Activated naive CD8-positive, alpha-beta T cell (primary cell): ENCODE data around the gene HOXD10.

Source experiments
- H3K27ac Mint-ChIP-seq: one replicate; pipeline ENCODE4 v1.8.0; 2021; ENCODE audit warnings: mixed read lengths
- H3K27me3 Mint-ChIP-seq: one replicate; pipeline ENCODE4 v1.8.0; 2021; ENCODE audit warnings: mixed read lengths
- H3K36me3 Mint-ChIP-seq: one replicate; pipeline ENCODE4 v1.8.0; 2021; ENCODE audit warnings: mixed read lengths
- H3K4me1 Mint-ChIP-seq: one replicate; pipeline ENCODE4 v1.8.0; 2021; ENCODE audit warnings: low read depth, mixed read lengths
- H3K4me3 Mint-ChIP-seq: one replicate; pipeline ENCODE4 v1.8.0; 2021; ENCODE audit warnings: mild to moderate bottlenecking, mixed read lengths
- H3K9me3 Mint-ChIP-seq: one replicate; pipeline ENCODE4 v1.8.0; 2021; ENCODE audit warnings: low read depth, mixed read lengths

HOXD10 gene

DNA sequence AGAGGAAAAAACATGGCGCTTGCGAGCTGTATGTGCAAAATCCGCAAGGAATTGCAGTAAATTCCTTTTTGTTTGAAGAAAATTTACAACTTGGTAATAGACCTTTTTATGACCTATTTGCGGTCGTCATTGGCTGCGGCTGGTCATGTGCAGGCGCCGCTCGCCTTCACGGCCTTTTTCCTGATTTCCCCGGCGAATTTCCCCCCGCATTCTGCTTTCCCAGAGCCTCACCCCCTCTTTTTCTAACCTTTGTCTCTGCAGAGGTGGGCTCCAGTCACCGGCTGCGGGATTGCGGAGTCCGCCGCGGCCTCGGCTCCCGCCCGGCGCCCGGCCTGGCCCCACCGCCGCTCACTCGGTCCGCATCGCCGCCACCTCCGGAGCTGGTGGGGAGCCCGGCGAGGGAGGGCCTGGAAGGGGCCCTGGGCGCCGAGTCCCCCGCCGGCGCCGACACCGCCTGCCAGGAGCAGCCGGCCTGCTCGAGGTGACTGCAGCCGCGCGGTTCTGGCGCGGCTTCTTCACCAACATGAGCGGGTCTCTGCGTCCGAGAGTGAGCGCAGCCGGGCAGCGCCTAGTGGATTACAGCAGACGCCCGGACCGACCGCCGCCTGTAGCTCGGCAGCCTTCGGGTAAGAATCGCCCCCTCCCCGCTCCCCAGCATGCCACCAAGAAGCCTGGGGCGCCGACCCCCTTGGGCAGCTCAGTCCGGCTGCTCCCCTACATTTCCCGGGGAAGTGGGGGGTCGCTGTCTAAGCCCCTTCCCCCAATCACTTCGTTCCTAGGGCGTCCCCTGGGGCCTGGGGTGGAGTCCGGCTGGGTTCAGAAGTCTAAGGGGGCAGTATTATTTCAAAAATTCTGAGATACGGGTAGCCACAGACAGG is 20.0 kb downstream of the HOXD10 start:
- Mint-ChIP-seq H3K4me3 (peak overlapping the region; percentile 64), H3K9me3 (no peaks in the 10 kb centered on the region), H3K36me3 (peaks cover 5% of the 10 kb centered on the region), H3K27ac (no peak overlapping the region), H3K27me3 (peaks cover 73% of the 10 kb centered on the region), H3K4me1 (peaks cover 40% of the 10 kb centered on the region)

DNA sequence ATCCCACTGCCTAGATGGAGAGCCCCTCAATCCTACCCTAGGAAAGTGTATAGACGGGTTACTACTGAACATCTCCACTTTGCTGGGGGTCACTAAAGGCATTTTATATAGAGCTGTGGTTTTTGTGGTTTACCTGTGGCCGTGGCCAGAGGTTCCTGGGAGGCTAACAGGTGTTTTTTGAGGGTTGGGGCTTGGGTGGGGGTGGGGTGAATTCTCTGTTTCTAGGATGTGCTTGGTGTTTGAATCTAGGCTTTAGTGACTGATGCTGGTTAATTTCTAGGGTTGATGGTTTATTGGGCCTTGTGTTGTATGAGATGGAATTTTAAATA is 20.6 kb downstream of the HOXD10 start:
- Mint-ChIP-seq H3K27me3 (peaks cover 71% of the 10 kb centered on the region), H3K27ac (no peak overlapping the region), H3K4me1 (peaks cover 37% of the 10 kb centered on the region), H3K4me3 (no peak overlapping the region), H3K36me3 (peaks cover 5% of the 10 kb centered on the region), H3K9me3 (no peaks in the 10 kb centered on the region)

DNA sequence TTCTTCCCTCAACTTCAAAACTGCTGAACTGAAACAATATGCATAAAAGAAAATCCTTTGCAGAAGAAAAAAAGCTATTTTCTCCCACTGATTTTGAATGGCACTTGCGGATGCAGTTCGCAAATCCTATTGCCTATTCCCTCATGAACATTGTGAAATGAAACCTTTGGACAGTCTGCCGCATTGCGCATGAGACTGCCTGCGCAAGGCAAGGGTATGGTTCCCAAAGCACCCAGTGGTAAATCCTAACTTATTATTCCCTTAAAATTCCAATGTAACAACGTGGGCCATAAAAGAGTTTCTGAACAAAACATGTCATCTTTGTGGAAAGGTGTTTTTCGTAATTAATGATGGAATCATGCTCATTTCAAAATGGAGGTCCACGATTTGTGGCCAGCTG is 21.3 kb downstream of the HOXD10 start:
- Mint-ChIP-seq H3K9me3 (no peaks in the 10 kb centered on the region), H3K27me3 (peaks cover 65% of the 10 kb centered on the region), H3K4me3 (no peak overlapping the region), H3K36me3 (peaks cover 5% of the 10 kb centered on the region), H3K27ac (no peak overlapping the region), H3K4me1 (peaks cover 32% of the 10 kb centered on the region)

DNA sequence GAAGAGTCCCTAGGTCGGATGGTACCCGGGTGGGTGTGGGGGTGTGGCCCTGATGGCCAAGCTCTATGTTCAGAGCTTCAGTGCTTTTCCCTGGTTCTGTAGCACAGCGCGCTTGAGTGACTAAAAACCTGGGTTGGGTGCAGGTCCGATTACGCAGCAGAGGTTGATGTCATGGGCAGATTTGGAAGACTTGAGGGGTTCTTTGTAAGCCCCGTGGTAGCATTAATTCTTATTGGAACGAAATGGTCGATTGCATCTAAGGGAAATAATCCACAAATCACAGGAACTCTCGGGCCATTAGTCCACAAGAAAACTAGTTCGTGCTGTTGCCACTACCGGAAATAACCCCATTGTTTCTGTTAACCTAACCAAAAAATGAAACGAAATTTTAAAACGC is 21.9 kb downstream of the HOXD10 start:
- peaks cover 63% of the 10 kb centered on the region for H3K27me3 Mint-ChIP-seq
- H3K4me3 Mint-ChIP-seq: peak overlapping the region; percentile 63
- H3K9me3 Mint-ChIP-seq: no peaks in the 10 kb centered on the region
- H3K36me3 Mint-ChIP-seq: peaks cover 5% of the 10 kb centered on the region
- H3K27ac Mint-ChIP-seq: no peak overlapping the region
- peaks cover 31% of the 10 kb centered on the region for H3K4me1 Mint-ChIP-seq

DNA sequence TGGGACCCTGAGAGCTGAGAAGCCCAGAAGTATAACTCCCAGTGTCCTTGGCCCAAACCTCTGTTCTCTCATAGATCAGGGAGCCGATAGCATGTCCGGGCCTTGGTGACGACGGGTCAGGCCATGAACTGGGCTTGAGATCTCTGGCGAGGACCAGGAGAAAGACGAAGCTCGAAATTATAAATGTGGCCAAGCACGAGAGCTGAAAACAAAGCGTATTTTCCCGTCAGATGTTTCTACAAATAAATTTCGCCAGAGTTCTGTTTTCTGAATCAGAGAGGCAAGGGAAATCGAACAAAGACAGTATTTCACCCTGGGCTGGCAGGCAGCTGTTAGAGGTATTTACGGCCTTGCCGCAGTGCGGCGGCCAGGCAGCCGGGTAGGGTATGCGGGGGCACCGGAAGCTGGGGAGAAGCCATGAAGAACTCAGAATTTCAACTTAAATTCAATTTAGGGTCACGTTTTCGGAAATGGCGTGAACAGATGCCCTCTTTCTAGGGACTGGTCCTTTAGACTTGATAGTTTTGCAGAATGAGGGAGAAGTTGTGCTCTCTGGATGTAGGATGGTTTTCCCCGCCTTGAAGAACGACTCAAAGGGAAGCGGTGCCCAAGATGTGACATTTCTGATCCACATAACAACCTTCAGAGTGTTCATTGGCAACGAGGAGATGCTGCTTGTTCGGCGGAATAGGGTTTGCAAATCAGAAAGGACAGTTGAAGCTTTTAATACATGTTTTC is 22.5 kb downstream of the HOXD10 start:
- Mint-ChIP-seq H3K4me1 (peaks cover 31% of the 10 kb centered on the region), H3K27ac (no peak overlapping the region), H3K9me3 (no peaks in the 10 kb centered on the region), H3K36me3 (peaks cover 5% of the 10 kb centered on the region), H3K4me3 (peak overlapping the region; percentile 63), H3K27me3 (peaks cover 62% of the 10 kb centered on the region)

DNA sequence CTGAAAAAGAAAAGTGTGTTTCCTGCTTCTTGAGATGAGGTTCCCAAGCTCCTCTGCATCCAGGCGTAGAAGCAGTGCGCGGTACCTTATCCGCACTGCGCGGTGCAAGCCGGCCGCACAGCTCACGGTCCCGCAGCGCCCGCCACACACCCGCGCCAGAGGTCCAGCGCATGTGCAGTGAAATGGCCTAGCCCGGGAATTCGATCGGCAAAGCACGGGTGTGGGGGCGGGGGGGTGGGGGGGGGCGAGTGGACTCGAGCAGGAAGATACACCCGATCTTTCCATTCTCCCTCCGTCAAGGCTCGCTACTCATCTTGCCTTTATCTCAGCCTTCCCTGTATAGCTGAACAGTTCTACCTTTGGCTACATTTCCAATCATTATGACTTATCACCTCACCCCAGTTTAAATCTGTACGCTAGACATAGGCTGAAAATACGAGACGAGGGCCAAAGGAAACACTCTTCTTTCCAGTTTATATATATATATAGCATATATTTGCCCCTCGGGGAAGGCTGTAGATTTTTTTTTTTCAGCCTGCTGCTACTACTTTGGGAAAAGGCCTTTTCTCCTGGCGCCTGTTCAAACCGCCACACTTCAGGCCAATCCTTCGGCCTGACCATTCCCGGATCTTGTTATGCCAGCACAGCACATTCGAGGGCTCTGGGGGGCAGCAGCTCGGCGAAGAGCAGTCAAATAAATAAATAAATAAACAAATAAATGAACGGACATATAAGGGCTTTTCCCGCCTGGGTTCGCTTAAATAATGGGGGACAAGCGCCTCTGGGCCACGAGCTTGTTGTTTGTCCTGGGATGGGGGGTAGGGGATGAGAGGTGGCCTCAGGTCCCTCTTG is 23.3 kb downstream of the HOXD10 start:
- H3K4me1 Mint-ChIP-seq: peaks cover 31% of the 10 kb centered on the region
- H3K36me3 Mint-ChIP-seq: peaks cover 5% of the 10 kb centered on the region
- peaks cover 55% of the 10 kb centered on the region for H3K27me3 Mint-ChIP-seq
- no peaks in the 10 kb centered on the region for H3K9me3 Mint-ChIP-seq
- H3K4me3 Mint-ChIP-seq: peak overlapping the region; percentile 35
- no peak overlapping the region for H3K27ac Mint-ChIP-seq

DNA sequence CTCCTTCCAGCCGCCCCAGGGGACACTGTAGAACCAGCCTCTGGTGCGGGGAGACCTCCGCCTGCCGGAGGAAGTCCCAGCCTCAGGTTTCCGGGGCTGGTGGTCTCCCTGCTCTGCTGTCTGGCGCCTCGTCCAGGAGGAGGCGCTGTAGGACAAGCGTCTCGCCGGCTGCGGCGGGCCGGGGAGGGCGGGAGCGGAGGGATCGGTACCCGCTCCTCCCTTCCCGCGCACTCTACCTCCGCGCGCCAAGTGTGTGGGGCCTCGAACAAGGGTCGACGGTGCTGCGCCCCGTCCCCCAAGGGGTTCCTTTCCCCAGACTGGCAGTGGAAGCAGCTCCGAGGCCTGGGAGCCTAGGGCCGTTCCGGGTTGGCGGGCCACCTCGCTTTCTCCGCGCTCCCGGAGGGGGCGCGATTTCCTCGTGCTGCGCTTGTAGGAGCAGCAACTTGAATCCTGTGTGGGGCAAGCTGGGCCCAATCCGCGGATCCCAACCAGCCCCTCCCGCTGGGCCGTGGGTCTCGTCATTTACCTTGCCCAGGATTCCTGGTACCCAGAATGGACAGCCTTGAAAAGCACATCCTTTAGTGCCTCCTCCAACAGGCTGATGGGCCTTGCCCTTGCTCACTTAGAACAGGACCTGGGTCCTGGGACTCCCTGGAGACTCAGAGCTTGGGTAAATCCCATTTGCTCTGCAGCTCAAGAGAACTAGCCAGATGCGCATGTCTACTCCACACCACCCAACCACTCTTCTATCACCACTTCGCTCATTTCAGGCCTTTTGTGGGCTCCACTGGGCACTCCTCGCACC is 24.1 kb downstream of the HOXD10 start:
- Mint-ChIP-seq H3K27me3 (peaks cover 52% of the 10 kb centered on the region), H3K4me1 (peaks cover 27% of the 10 kb centered on the region), H3K9me3 (no peaks in the 10 kb centered on the region), H3K27ac (no peak overlapping the region), H3K4me3 (peak overlapping the region; percentile 35), H3K36me3 (peaks cover 4% of the 10 kb centered on the region)

DNA sequence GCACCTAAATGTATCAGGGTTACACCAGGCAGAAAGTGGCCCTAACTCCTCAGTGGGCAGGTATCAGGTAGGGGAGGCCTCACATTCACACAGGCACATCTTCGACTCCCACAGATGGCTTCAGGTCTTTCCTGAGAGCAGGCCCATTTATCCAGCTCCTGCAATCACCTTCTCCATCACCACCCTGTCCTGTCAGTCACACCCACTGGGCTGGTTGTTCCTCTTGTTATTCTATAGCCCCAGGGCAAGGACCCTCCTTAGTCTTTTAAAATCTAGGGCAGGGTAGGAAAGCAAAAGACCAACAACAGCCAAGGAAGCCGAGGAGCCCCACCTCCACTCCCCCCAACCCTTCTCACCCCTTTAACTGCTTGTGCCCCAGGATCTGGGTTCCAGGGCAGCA is 25.7 kb downstream of the HOXD10 start:
- Mint-ChIP-seq H3K27me3 (peaks cover 61% of the 10 kb centered on the region), H3K27ac (no peak overlapping the region), H3K4me3 (no peak overlapping the region), H3K36me3 (peaks cover 3% of the 10 kb centered on the region), H3K9me3 (no peaks in the 10 kb centered on the region), H3K4me1 (peaks cover 20% of the 10 kb centered on the region)

DNA sequence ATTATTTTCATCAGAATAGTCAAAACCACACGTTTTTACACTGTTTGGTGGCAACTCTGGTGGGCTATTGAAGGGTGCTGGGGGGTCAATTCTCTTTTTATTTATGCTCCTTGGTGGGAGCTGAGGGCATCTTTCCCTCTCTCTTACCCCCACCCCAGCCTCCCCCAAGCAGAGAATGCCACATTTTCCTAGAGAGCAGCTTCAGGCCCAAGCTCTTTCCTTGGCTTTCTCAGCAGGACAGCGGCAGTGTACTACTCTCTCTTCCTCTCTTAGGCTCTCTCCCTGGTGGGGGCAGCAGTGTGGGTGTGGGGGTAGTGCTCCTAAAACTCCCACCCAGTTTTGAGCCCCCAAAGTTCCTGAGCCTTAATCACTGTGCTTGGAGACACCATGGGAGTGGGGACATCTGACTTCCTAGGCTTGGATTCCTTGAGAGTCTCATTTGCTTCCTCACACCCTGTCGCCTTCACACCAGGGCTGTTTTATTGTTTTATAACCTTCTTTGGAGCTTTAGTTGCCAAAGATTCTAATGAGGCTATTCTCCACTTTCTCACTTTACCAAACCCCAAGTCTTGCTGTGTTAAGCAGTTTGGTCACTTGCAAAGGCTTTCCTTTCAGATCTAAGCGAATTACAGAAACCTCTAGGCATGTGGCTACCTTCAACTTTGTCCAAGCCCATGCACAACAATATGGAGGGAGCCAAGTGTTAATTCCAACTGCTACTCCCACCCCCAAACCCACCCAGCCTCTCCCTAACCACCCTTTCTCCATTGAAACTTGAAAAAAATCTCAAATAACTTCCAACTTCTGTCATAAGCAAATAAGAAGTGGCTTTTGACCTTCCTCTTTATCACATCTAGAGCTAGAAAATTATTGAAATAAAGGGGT is 28.7 kb downstream of the HOXD10 start:
- peaks cover 14% of the 10 kb centered on the region for H3K4me1 Mint-ChIP-seq

DNA sequence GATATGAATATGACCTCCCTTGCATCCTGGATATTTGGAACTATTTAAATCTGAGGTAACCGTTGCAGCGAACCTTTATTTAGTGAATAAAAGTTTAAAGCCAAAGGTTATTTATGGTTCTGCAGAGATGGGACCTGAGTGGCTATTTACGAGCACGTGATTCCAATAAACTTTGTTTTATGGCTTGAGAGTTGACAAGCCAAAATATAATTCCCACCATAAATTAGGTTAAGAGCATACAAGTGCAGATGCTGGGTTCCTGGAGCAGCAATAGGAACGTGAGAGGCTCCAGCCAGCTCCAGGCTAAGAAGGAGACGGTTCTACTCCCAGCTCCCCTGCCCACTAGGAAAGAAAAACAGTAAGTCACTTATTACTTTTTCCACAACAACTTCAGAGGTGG is 29.5 kb downstream of the HOXD10 start:
- Mint-ChIP-seq H3K27me3 (peaks cover 61% of the 10 kb centered on the region), H3K4me1 (peaks cover 14% of the 10 kb centered on the region), H3K9me3 (no peaks in the 10 kb centered on the region), H3K4me3 (no peak overlapping the region), H3K27ac (no peak overlapping the region), H3K36me3 (no peaks in the 10 kb centered on the region)

More for the DNA sequence above, 28.7 kb downstream of the HOXD10 start:
- no peak overlapping the region for H3K27ac Mint-ChIP-seq
- H3K9me3 Mint-ChIP-seq: no peaks in the 10 kb centered on the region
- H3K4me3 Mint-ChIP-seq: no peak overlapping the region
- peaks cover 58% of the 10 kb centered on the region for H3K27me3 Mint-ChIP-seq
- no peaks in the 10 kb centered on the region for H3K36me3 Mint-ChIP-seq

DNA sequence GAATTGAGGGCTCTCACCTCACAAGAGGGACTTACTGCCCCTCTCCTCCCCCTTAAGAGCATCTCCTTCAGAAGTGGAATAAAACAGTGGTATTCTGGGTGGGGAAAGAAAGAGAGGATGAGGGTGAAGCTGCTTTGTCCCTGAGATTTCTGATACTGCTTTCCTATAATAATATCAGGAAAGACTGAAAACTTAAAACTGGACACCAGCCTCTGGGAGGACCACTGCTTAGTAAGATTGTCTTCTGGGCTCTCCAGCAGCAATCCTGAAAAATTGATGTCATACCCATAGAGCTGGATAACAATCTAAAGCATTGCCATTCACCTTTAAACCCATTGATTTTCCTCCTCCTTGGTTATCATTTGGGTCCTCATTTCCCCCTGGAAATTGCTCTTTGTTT is 30.1 kb downstream of the HOXD10 start:
- Mint-ChIP-seq H3K27me3 (peaks cover 59% of the 10 kb centered on the region), H3K4me3 (no peak overlapping the region), H3K36me3 (no peaks in the 10 kb centered on the region), H3K4me1 (peaks cover 12% of the 10 kb centered on the region), H3K9me3 (no peaks in the 10 kb centered on the region), H3K27ac (no peak overlapping the region)

DNA sequence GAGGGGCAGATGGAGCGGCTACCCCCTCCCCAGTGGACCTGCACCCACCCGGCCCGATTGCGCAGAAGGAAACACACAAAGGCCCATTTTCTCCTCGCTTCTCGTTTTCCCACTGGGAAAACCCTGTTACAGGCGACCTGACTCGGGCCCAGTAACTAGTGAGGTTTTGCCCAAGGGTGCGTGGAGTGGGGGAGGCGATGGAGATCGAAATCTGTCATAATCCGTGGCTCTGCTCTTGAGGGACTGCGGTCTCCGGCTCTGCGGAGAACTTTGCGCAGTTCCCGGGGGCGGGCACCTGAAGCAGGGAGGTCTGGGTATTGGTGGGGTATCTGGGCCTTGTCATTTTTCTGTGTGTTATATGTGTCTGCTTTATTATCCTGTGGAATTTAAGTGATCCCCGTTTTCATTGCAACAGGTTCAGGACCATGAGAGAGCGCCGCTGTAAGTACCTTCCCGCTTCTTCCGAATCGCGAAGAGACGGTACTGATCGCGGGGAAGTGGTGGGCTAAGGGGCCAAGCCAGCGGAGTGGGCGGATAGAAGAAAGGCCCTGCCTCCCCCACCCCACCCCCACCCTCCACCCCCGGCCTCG is 30.7 kb downstream of the HOXD10 start:
- Mint-ChIP-seq H3K9me3 (no peaks in the 10 kb centered on the region), H3K27ac (no peak overlapping the region), H3K36me3 (no peaks in the 10 kb centered on the region), H3K27me3 (peaks cover 57% of the 10 kb centered on the region), H3K4me3 (no peak overlapping the region), H3K4me1 (peaks cover 12% of the 10 kb centered on the region)

DNA sequence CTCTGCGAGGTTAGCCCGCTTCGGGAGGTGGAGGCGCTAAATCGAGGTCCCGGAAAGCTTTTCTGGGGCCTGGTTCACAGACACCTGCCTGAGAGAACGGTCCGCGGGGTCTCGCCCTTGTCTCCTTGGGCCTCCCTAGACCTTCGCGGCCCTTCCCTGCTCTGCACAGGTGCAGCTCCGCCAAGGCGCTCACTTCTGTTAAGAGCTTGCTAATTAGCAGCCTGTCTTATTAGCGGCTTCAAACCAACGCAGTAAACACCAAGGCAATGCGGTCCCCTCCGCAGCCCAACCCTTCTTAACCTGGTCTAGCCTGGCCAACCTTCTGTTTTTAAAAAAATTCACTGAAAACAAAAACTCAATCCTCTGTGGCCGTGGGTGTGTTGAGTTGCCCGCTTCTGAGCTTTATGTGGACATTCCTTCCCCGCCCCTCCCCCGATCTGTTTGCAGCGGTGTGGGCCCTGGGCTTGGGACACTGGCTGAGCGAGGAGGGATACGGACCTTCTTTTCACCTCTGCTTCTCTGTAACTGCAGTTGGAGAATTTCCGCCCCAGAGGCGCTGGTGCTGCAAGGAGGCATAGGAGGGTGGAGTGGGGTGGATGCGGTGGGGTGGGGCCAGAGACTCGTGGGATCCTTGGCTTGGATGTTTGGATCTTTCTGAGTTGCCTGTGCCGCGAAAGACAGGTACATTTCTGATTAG is 31.4 kb downstream of the HOXD10 start:
- Mint-ChIP-seq H3K4me1 (peaks cover 15% of the 10 kb centered on the region), H3K27ac (no peak overlapping the region), H3K4me3 (no peak overlapping the region), H3K27me3 (peaks cover 57% of the 10 kb centered on the region), H3K36me3 (no peaks in the 10 kb centered on the region), H3K9me3 (no peaks in the 10 kb centered on the region)
